OCI-LY7 (cell line): ENCODE results near the gene TGIF2. TPM values are rescaled to one million over a fixed set of nuclear protein-coding genes. Genes with fewer than 3 reads are reported as not detected.

Experiments used
- BruUV-seq: library from RNA; stranded (reverse); fragments of 400-500 nt; replicated peaks from 2 replicates; lab custom pipeline; 2021; lab: Mats Ljungman, UMichigan
- CTCF ChIA-PET: fragments of 300-600 bp; sonication (Branson Sonifier 250); formaldehyde crosslinking; loops from one replicate; lab custom pipeline; 2022; ENCODE audit warnings: antibody characterized with exemption; ENCODE audit not compliant: unreplicated experiment; lab: Charles Lee
- POLR2A ChIA-PET: fragments of 300-600 bp; sonication (Branson Sonifier 250); formaldehyde crosslinking; loops from one replicate; lab custom pipeline; 2022; ENCODE audit warnings: antibody characterized with exemption; lab: Charles Lee
- DNase-seq: peaks from one replicate; pipeline ENCODE4 v3.0.0-alpha.2; 2015; ENCODE audit warnings: low spot score
- H2AFZ ChIP-seq: fragments of 200-600 bp; sonication (generic), shearing (Covaris generic); 2 replicates; pipeline ENCODE4 v1.6.1; 2014; ENCODE audit warnings: mild to moderate bottlenecking, antibody characterized with exemption, low read length, moderate library complexity
- H3K27ac ChIP-seq: fragments of 200-600 bp; sonication (generic); 2 replicates; pipeline ENCODE4 v1.5.1; 2014; ENCODE audit warnings: mixed run types, low read depth, mild to moderate bottlenecking, moderate library complexity, low read length, inconsistent platforms; ENCODE audit not compliant: poor library complexity, severe bottlenecking
- H3K36me3 ChIP-seq: fragments of 200-600 bp; sonication (generic); 2 replicates; pipeline ENCODE4 v1.6.1; 2014; ENCODE audit warnings: mild to moderate bottlenecking, antibody characterized with exemption, low read length, moderate library complexity, mixed read lengths; ENCODE audit not compliant: insufficient read depth
- H3K4me1 ChIP-seq: fragments of 200-600 bp; sonication (generic); 2 replicates; pipeline ENCODE4 v1.5.1; 2014; ENCODE audit warnings: mild to moderate bottlenecking, low read length; ENCODE audit not compliant: insufficient read depth, poor library complexity, severe bottlenecking
- H3K4me2 ChIP-seq: fragments of 200-600 bp; sonication (generic); 2 replicates; pipeline ENCODE4 v1.6.1; 2014; ENCODE audit warnings: mild to moderate bottlenecking, low read length
- H3K4me3 ChIP-seq: fragments of 200-600 bp; sonication (generic); 2 replicates; pipeline ENCODE4 v1.5.1; 2014; ENCODE audit warnings: mild to moderate bottlenecking, low read depth, low read length; ENCODE audit not compliant: poor library complexity, severe bottlenecking
- H3K79me2 ChIP-seq: fragments of 200-600 bp; sonication (generic); 2 replicates; pipeline ENCODE4 v1.6.1; 2016; ENCODE audit warnings: low read depth, mild to moderate bottlenecking, low read length, moderate library complexity, mixed read lengths; ENCODE audit not compliant: insufficient read depth
- H3K9me2 ChIP-seq: fragments of 200-600 bp; sonication (generic); 2 replicates; pipeline ENCODE4 v1.6.1; 2016; ENCODE audit warnings: mild to moderate bottlenecking, low read length, mixed read lengths; ENCODE audit not compliant: insufficient read depth
- H3K9me3 ChIP-seq: fragments of 200-600 bp; sonication (generic); 2 replicates; pipeline ENCODE4 v1.6.1; 2014; ENCODE audit warnings: mild to moderate bottlenecking, mixed run types, low read length, mixed read lengths
- H4K20me1 ChIP-seq: fragments of 200-600 bp; sonication (generic); 2 replicates; pipeline ENCODE4 v1.6.1; 2014; ENCODE audit warnings: mild to moderate bottlenecking, antibody characterized with exemption, low read length, moderate library complexity, mixed read lengths; ENCODE audit not compliant: insufficient read depth
- EZH2phosphoT487 ChIP-seq: fragments of 200-600 bp; sonication (generic); IDR thresholded peaks from 2 replicates; pipeline ENCODE4 v1.6.1; 2018; ENCODE audit warnings: low read depth, borderline replicate concordance, mild to moderate bottlenecking, mixed run types, antibody characterized with exemption, low read length, moderate library complexity, mixed read lengths
- intact Hi-C: fragments of 100-400 bp; cut with micrococcal nuclease; formaldehyde crosslinking; loops from one replicate; pipeline ENCODE4 v1.10.0; 2022; ENCODE audit not compliant: unreplicated experiment
- total RNA-seq, 2 experiments: library from RNA; depleted of rRNA in 1 of 2; stranded (reverse); fragments of >200 nt in 1 of 2; shearing (Covaris generic) in 1 of 2; gene quantifications; 2 replicates each; pipeline ENCODE4 v1.2.3, GENCODE V29; 2014 to 2022
- TF ChIP-seq, protein P1 (sequence below): fragments of 200-600 bp; sonication (generic); conservative IDR thresholded peaks from 2 replicates; pipeline ENCODE4 v1.5.1; 2014; ENCODE audit warnings: mild to moderate bottlenecking, antibody characterized with exemption, low read length, moderate library complexity, mixed read lengths

TGIF2 gene
- total RNA-seq, 2 experiments from 2014 or later = 41.3 to 45.2 TPM

DNA sequence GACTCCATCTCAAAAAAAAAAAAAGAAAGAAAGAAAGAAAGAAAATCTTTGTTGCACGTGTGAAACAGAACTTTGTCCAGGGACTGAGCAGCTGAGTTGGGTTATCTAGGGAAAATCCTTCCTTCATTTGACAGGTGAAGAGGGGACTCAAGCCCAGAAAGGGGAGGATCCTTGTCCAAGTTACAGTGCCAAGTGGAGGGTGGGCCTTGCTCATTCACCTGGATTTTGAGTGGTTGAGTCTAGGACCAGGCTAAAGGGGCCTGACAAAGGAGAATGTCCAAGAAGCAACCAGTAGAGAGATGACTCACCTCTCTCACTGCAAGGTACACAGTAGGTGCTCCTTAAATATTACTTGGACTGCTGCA lies 2.7 kb downstream of the TGIF2 start:
- peaks cover 43% of the 10 kb centered on the region for H3K36me3 ChIP-seq
- POLR2A ChIA-PET = interaction anchor here (0.6 to 2.9 kb wide), 4 partner anchors 12 to 497 kb away, joined by 3 to 15 read pairs (median 4); no protein-coding TSS in a partner anchor
- DNase-seq = no peak
- no peak for TF ChIP-seq EZH2phosphoT487
- TF ChIP-seq, protein P1, sequence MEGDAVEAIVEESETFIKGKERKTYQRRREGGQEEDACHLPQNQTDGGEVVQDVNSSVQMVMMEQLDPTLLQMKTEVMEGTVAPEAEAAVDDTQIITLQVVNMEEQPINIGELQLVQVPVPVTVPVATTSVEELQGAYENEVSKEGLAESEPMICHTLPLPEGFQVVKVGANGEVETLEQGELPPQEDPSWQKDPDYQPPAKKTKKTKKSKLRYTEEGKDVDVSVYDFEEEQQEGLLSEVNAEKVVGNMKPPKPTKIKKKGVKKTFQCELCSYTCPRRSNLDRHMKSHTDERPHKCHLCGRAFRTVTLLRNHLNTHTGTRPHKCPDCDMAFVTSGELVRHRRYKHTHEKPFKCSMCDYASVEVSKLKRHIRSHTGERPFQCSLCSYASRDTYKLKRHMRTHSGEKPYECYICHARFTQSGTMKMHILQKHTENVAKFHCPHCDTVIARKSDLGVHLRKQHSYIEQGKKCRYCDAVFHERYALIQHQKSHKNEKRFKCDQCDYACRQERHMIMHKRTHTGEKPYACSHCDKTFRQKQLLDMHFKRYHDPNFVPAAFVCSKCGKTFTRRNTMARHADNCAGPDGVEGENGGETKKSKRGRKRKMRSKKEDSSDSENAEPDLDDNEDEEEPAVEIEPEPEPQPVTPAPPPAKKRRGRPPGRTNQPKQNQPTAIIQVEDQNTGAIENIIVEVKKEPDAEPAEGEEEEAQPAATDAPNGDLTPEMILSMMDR = no peak
- no TSS peak for BruUV-seq
- peaks cover 25% of the 10 kb centered on the region for H3K4me1 ChIP-seq
- peaks cover 48% of the 10 kb centered on the region for H3K79me2 ChIP-seq
- CTCF ChIA-PET = no interaction called here
- intact Hi-C loops = no loop called here
- no peaks in the 10 kb centered on the region for H3K9me2 ChIP-seq
- H4K20me1 ChIP-seq = no peaks in the 10 kb centered on the region
- H3K4me2 ChIP-seq = no peak overlapping the region
- no peak overlapping the region for H3K27ac ChIP-seq
- H3K9me3 ChIP-seq = no peaks in the 10 kb centered on the region
- no peak overlapping the region for H2AFZ ChIP-seq
- H3K4me3 ChIP-seq = no peak overlapping the region

DNA sequence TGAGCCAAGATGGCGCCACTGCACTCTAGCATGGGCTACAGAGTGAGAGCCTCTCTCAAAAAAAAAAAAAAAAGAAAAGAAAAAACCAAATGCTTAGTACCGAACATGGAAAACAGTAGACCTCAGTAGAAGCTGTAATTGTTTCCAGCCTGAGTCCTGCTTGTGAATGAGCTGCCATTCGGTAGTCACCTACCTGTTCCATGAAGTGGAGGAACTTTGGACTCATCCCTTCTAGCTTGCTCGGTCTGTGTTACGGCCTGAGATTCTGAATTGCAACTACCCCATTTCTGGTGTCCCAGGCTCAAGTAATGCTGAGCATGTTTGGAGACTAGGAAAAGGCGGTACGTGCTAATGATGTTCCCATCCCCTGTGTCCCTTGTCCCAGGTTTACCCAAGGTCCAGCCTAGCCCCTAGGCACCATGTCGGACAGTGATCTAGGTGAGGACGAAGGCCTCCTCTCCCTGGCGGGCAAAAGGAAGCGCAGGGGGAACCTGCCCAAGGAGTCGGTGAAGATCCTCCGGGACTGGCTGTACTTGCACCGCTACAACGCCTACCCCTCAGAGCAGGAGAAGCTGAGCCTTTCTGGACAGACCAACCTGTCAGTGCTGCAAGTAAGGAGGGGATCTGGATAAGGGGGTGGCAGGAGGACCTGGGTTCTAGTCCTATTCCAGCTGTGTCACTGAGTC lies 5.1 kb downstream of the TGIF2 start:
- H3K4me3 ChIP-seq = no peak overlapping the region
- no peaks in the 10 kb centered on the region for H3K9me2 ChIP-seq
- no peak overlapping the region for H3K4me2 ChIP-seq
- no peaks in the 10 kb centered on the region for H4K20me1 ChIP-seq
- no peak for DNase-seq
- peaks cover 48% of the 10 kb centered on the region for H3K79me2 ChIP-seq
- BruUV-seq = no TSS peak
- CTCF ChIA-PET = interaction anchor here (0.8 kb wide), 1 partner anchor 20 kb away, joined by 3 read pairs; no protein-coding TSS in a partner anchor
- no peak for TF ChIP-seq EZH2phosphoT487
- TF ChIP-seq, protein P1 = no peak
- intact Hi-C loops = no loop called here
- no peak overlapping the region for H2AFZ ChIP-seq
- H3K27ac ChIP-seq = no peak overlapping the region
- peaks cover 67% of the 10 kb centered on the region for H3K36me3 ChIP-seq
- POLR2A ChIA-PET = interaction anchor here (0.7 to 2.9 kb wide), 4 partner anchors 10 to 67 kb away, joined by 3 to 15 read pairs (median 6); partner anchors contain the start of gene SLA2
- peaks cover 6% of the 10 kb centered on the region for H3K4me1 ChIP-seq
- H3K9me3 ChIP-seq = no peaks in the 10 kb centered on the region

DNA sequence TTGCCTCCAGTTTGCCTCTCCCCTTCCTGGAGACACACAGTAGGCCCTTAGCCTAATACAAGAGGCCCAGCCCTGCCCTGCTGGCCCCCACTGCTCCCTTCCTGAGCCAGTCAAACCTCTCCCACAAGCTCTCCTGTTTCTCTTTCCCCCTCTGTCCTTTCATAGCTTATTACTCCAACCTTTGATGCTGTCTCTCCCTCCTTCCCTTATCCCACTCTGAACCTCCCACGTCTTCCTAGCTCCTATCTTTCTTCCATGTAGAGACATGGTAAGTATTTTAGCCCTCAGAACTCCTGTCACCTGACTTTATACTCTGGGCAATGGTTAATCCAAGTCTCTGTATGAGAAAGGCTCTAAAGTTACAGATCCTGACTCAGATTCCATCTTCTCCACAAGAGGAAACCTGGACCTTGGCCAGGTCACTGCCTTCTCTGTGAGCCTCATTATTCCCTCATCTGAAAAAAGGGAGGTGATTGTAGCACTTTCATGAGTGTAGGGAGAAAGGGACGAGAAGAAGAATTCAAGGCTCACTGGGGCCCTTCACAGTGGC lies 6.7 kb downstream of the TGIF2 start:
- Histone ChIP-seq H3K4me1 (peaks cover 6% of the 10 kb centered on the region), H3K4me3 (no peak overlapping the region), H3K27ac (no peak overlapping the region), H3K79me2 (peaks cover 35% of the 10 kb centered on the region), H2AFZ (no peak overlapping the region), H4K20me1 (no peaks in the 10 kb centered on the region), H3K4me2 (no peak overlapping the region), H3K9me2 (no peaks in the 10 kb centered on the region), H3K9me3 (no peaks in the 10 kb centered on the region), H3K36me3 (peaks cover 78% of the 10 kb centered on the region)
- ChIA-PET CTCF (no interaction called here), POLR2A (interaction anchor here (0.9 kb wide), 1 partner anchor 14 kb away, joined by 3 read pairs; no protein-coding TSS in a partner anchor)
- DNase-seq = no peak
- TF ChIP-seq EZH2phosphoT487 = no peak
- TF ChIP-seq, protein P1 = no peak
- BruUV-seq = no TSS peak
- intact Hi-C loops = no loop called here
